Mesendoderm (in vitro differentiated cells): Measurements from ENCODE around the gene MAGEA3.

Experiments used
- DNase-seq: peaks from one replicate; pipeline ENCODE4 v3.0.0; 2013
- H2AK5ac ChIP-seq: 2 replicates; pipeline ENCODE4 v1.6.1; 2013; ENCODE audit warnings: low read length, inconsistent platforms
- H2BK120ac ChIP-seq: 2 replicates; pipeline ENCODE4 v1.6.1; 2013; ENCODE audit warnings: low read depth, mild to moderate bottlenecking, low read length, moderate library complexity, mixed read lengths
- H2BK15ac ChIP-seq: replicated peaks from 2 replicates; pipeline ENCODE4 v1.6.1; 2013; ENCODE audit warnings: low read depth, mild to moderate bottlenecking, moderate library complexity
- H2BK5ac ChIP-seq: 2 replicates; pipeline ENCODE4 v1.6.1; 2013; ENCODE audit warnings: low read length, inconsistent platforms
- H3K18ac ChIP-seq: 2 replicates; pipeline ENCODE4 v1.6.1; 2013; ENCODE audit warnings: mild to moderate bottlenecking, low read length, mixed read lengths
- H3K23ac ChIP-seq: one replicate; pipeline ENCODE4 v1.6.1; 2013; ENCODE audit warnings: low read length
- H3K27ac ChIP-seq: 2 replicates; pipeline ENCODE4 v1.5.1; 2013; ENCODE audit warnings: low read depth, mild to moderate bottlenecking, inconsistent platforms, low read length, moderate library complexity
- H3K27me3 ChIP-seq: 2 replicates; pipeline ENCODE4 v1.6.1; 2013; ENCODE audit warnings: low read length, control low read depth, mild to moderate bottlenecking, inconsistent platforms; ENCODE audit not compliant: insufficient read depth, poor library complexity
- H3K36me3 ChIP-seq: 2 replicates; pipeline ENCODE4 v1.6.1; 2013; ENCODE audit warnings: low read length, inconsistent platforms; ENCODE audit not compliant: control insufficient read depth, insufficient read depth
- H3K4ac ChIP-seq: one replicate; pipeline ENCODE4 v1.6.1; 2013; ENCODE audit warnings: low read depth, mild to moderate bottlenecking, low read length, moderate library complexity
- H3K4me1 ChIP-seq: 2 replicates; pipeline ENCODE4 v1.6.1; 2013; ENCODE audit warnings: low read depth, low read length, inconsistent platforms; ENCODE audit not compliant: control insufficient read depth
- H3K4me2 ChIP-seq: 2 replicates; pipeline ENCODE4 v1.6.1; 2013; ENCODE audit warnings: low read length
- H3K4me3 ChIP-seq: 2 replicates; pipeline ENCODE4 v1.5.1; 2013; ENCODE audit warnings: mild to moderate bottlenecking, low read length
- H3K56ac ChIP-seq: one replicate; pipeline ENCODE4 v1.6.1; 2013; ENCODE audit warnings: low read length
- H3K79me1 ChIP-seq: 2 replicates; pipeline ENCODE4 v1.6.1; 2013; ENCODE audit warnings: low read length, inconsistent platforms
- H3K79me2 ChIP-seq: 2 replicates; pipeline ENCODE4 v1.6.1; 2013; ENCODE audit warnings: mild to moderate bottlenecking, low read length; ENCODE audit not compliant: control insufficient read depth, insufficient read depth
- H3K9ac ChIP-seq: 2 replicates; pipeline ENCODE4 v1.6.1; 2013; ENCODE audit warnings: low read length, inconsistent platforms
- H4K5ac ChIP-seq: one replicate; pipeline ENCODE4 v1.6.1; 2013; ENCODE audit warnings: low read length
- H4K8ac ChIP-seq: one replicate; pipeline ENCODE4 v1.6.1; 2013; ENCODE audit warnings: low read depth, mild to moderate bottlenecking, control low read depth, low read length, moderate library complexity
- WGBS: extraction: QIAGEN DNeasy Blood & Tissue Kit; methylation state at CpG from one replicate; pipeline ENCODE4 v1.1.7; 2013; ENCODE audit warnings: low lambda C conversion rate, missing lambda C conversion rate; ENCODE audit not compliant: insufficient coverage; ENCODE audit errors: extremely low coverage; 5-methylcytosine and 5-hydroxymethylcytosine counted together

MAGEA3 gene

DNA sequence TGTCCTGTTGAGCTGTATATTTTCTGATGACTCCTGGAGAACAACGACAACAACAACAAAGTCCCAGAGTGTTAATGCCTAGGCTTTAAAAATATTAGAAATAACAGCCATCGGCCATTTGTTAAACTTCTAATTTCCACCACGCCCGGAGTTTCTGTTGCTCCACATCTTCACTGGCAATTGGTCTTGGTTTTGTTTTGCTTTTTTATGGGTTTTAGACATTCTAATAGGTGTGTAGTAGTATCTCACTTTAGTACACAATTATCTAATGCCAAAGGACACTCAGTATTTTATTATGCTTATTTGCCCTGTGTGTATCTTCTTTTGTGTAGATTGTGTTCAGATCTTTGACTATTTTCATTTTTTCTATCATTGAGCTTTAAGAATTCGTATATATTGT, 40.0 kb downstream of the MAGEA3 start:
- Histone ChIP-seq H3K27ac (no peak overlapping the region), H4K5ac (no peak overlapping the region), H3K9ac (no peak overlapping the region), H3K56ac (no peak overlapping the region), H3K4ac (no peak overlapping the region), H4K8ac (no peak overlapping the region), H3K23ac (no peak overlapping the region), H3K79me2 (no peaks in the 10 kb centered on the region), H3K18ac (no peak overlapping the region), H3K79me1 (no peaks in the 10 kb centered on the region), H2BK15ac (no peak overlapping the region), H2AK5ac (no peak overlapping the region), H2BK5ac (no peak overlapping the region), H2BK120ac (no peak overlapping the region), H3K27me3 (no peaks in the 10 kb centered on the region), H3K36me3 (no peaks in the 10 kb centered on the region), H3K4me2 (no peak overlapping the region), H3K4me3 (no peak overlapping the region), H3K4me1 (no peaks in the 10 kb centered on the region)
- no peak for DNase-seq
- WGBS, result no CpG with 5 or more reads among the region's 5 CpGs
